Nasal cavity respiratory epithelium epithelial cell of viscerocranial mucosa (primary cell): ENCODE data around the gene PTER. TPM values are rescaled to one million over a fixed set of nuclear protein-coding genes. Genes with fewer than 3 reads are reported as not detected.

Experiments used
- total RNA-seq: library from RNA; depleted of rRNA; stranded (reverse); fragments of >200 nt; gene quantifications from 2 replicates; pipeline ENCODE4 v1.2.3, GENCODE V29; 2014

Gene PTER, protein sequence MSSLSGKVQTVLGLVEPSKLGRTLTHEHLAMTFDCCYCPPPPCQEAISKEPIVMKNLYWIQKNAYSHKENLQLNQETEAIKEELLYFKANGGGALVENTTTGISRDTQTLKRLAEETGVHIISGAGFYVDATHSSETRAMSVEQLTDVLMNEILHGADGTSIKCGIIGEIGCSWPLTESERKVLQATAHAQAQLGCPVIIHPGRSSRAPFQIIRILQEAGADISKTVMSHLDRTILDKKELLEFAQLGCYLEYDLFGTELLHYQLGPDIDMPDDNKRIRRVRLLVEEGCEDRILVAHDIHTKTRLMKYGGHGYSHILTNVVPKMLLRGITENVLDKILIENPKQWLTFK
- total RNA-seq = 16.4 and 32.9 TPM in 2 replicates

DNA sequence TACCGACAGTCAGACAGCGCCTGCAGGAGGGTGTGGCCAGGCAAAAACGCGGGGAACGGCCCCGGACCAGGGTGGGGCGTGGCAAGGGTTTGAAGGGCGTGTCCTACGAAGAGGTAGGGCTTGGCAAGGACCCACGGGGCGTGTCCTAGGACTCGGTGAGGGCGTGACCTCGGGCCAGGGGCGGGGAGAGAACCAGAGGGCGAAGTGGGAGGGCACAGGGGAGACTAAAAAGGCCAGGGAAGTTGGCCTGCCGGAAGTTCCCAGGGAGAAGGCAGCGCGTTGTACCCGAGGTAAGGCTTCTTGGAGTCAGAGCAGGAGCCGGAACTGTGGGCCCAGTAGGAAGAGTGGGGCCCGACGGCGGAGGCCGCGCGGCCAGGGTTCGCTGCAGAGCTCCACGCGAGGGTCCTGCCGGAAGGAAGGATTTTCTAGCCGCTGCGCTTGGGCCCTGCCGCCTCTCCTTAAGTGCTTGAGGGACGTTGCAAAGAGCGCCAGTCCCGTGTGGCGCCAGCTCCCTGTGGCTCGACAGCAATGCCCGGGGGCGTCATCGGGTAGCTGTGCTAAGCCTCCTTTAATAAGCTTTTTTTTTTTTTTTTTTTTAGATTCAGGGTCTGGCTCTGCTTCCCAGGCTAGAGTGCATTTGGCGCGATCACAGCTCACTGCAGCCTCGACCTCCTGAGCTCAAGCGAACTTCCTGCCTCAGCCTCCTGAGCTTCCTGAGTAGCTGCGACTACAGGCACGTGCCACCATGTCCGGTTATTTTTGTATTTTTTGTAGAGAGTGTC, at the start of gene PTER:
Gene PTER, plus strand, starts transcription at position 253 of the 782 bp plus-strand sequence. CDS start 47,375 bp downstream, outside the sequence.

DNA sequence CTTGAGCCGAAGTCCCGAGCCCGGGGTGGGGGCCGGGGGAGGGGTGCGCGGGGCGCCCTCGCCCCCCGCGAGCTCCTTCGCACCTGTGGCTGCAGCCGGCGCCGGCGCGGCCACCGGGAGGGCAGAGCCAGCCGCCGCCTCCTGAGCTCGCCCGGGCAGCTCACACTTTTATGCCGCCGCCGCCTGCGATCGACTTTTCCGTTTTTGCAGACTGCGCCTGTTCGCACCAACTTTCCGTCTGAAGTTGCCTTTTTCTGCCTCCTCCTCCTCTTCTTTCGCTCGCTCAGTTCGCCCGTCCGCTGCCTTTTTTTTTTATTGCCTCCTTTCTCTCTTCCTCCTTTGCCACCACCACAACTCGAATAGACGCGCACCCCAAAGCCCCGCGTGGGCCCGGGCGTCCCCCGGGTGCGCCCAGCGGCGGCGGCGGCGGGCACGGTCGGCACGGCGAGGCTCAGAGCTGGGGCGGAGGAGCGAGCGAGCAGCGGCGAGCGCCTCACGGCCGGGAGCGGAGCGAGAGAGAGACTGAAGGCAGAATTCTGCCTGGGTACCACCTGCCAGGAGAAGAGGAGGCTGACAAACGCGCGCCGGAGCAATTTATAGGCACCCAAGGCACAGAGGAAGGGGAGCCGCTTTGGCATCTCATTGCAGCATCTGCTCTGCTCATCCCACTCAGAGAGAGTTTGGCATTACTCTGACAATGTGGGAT, 84.7 kb downstream of the PTER start, which contains the start of gene C1QL3:
Gene C1QL3, minus strand, starts transcription at position 569 of the 706 bp plus-strand sequence. CDS start 814 bp downstream, outside the sequence.

Other genes with a start within 250 kb of the PTER start
- gene C1QL3, start 84.9 kb downstream of the PTER start, total RNA-seq = not detected in 2 replicates